ENCODE measurements around the gene GNG10.

Gene GNG10

GRCh38 chr9:111632695-111633388, 28.6 kb upstream of the GNG10 start:
- POLR2A ChIA-PET (ENCODE audit: low non-redundant PET), result no interaction called here
- CTCF ChIA-PET, result interaction anchor here (0.7 to 1.1 kb wide), 4 partner anchors 36 to 1072 kb away, joined by 3 to 6 read pairs (median 4); no protein-coding TSS in a partner anchor
- no peak overlapping the region for H3K27ac ChIP-seq
- DNase-seq (ENCODE audit: low spot score), result no peak
- TF ChIP-seq, protein P1, sequence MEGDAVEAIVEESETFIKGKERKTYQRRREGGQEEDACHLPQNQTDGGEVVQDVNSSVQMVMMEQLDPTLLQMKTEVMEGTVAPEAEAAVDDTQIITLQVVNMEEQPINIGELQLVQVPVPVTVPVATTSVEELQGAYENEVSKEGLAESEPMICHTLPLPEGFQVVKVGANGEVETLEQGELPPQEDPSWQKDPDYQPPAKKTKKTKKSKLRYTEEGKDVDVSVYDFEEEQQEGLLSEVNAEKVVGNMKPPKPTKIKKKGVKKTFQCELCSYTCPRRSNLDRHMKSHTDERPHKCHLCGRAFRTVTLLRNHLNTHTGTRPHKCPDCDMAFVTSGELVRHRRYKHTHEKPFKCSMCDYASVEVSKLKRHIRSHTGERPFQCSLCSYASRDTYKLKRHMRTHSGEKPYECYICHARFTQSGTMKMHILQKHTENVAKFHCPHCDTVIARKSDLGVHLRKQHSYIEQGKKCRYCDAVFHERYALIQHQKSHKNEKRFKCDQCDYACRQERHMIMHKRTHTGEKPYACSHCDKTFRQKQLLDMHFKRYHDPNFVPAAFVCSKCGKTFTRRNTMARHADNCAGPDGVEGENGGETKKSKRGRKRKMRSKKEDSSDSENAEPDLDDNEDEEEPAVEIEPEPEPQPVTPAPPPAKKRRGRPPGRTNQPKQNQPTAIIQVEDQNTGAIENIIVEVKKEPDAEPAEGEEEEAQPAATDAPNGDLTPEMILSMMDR (conservative IDR thresholded peaks at IDR 0.05; ENCODE audit: low read depth), result no peak

- ChIA-PET POLR2A (ENCODE audit: low non-redundant PET) (no interaction called here), CTCF (interaction anchor here (0.6 to 1.0 kb wide), 2 partner anchors 55 to 95 kb away, joined by 5 to 6 read pairs; no protein-coding TSS in a partner anchor)
- DNase-seq (ENCODE audit: low spot score), result no peak
- H3K27ac ChIP-seq, result no peak overlapping the region
- TF ChIP-seq, protein P1 (conservative IDR thresholded peaks at IDR 0.05; ENCODE audit: low read depth), result no peak
These were observed 28.0 kb upstream of the GNG10 start for GRCh38 chr9:111633389-111633736.

DNA sequence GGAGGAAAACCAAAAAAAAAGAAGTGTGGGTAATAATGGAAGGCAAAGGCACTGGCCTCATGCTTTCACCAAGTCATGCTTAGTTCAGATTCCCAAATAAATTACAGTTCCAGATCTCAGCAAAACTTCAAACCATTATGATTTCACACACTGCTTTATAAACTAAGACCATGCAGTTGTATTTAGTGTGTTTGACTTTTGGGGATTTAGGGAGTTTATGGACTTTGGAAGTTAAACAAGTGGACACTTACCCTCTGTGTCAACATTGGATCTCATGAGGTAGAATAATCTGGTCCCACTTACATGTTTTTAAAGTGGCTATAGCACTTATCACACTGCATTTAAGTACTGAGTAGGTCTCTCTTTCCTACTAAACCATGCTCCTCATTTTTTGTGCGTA, 26.5 kb upstream of the GNG10 start:
- CTCF ChIA-PET, result interaction anchor here (0.6 kb wide), 1 partner anchor 46 kb away, joined by 3 read pairs; no protein-coding TSS in a partner anchor
- no peak overlapping the region for H3K27ac ChIP-seq
- no peak for DNase-seq (ENCODE audit: low spot score)
- POLR2A ChIA-PET (ENCODE audit: low non-redundant PET), result no interaction called here
- TF ChIP-seq, protein P1 (conservative IDR thresholded peaks at IDR 0.05; ENCODE audit: low read depth), result no peak

DNA sequence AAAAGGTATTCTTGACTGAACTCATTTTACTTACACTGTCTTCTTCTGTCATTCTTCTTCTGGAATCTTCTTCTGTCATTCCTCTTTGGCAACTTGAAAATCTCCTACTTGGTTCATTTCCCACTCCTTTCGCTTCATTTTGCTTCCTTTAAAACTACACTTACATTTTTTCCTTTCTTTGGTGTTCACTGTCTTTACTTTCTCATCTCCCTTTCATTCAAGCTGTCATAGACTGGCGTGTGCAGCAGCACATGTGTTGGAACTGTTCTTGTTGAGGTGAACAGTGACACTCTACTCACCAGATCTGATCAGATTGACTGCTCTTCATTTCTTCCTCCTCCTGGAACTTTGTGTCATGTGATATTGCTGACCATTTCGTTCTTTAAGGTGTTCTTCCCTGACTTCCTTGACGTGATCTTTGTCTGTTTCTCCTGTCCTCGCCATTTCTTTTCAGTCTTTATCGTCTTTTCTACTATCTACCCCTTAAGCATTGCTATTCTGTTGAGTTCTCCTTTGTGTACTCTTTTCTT, 23.9 kb upstream of the GNG10 start:
- TF ChIP-seq, protein P1 (conservative IDR thresholded peaks at IDR 0.05; ENCODE audit: low read depth), result no peak
- no peak for DNase-seq (ENCODE audit: low spot score)
- ChIA-PET POLR2A (ENCODE audit: low non-redundant PET) (no interaction called here), CTCF (interaction anchor here (1.3 kb wide), 1 partner anchor 14 kb away, joined by 3 read pairs; no protein-coding TSS in a partner anchor)
- no peak overlapping the region for H3K27ac ChIP-seq

- ChIA-PET CTCF (interaction anchor here (0.7 kb wide), 1 partner anchor 173 kb away, joined by 5 read pairs; no protein-coding TSS in a partner anchor), POLR2A (ENCODE audit: low non-redundant PET) (no interaction called here)
- DNase-seq (ENCODE audit: low spot score), result no peak
- H3K27ac ChIP-seq, result no peak overlapping the region
- TF ChIP-seq, protein P1 (conservative IDR thresholded peaks at IDR 0.05; ENCODE audit: low read depth), result no peak
These were observed 17.1 kb upstream of the GNG10 start for GRCh38 chr9:111644195-111644772.

GRCh38 chr9:111645806-111646205, 15.6 kb upstream of the GNG10 start:
- CTCF ChIA-PET, result interaction anchor here (0.6 to 0.7 kb wide), 2 partner anchors 58 to 283 kb away, joined by 3 to 11 read pairs; no protein-coding TSS in a partner anchor
- no peak for DNase-seq (ENCODE audit: low spot score)
- TF ChIP-seq, protein P1 (conservative IDR thresholded peaks at IDR 0.05; ENCODE audit: low read depth), result no peak
- POLR2A ChIA-PET (ENCODE audit: low non-redundant PET), result no interaction called here
- no peak overlapping the region for H3K27ac ChIP-seq
